ENCODE results near the gene DHRS7.
A peak's percentile ranks its signal among the peaks of the same experiment; 100 is the strongest.

Gene DHRS7

DNA sequence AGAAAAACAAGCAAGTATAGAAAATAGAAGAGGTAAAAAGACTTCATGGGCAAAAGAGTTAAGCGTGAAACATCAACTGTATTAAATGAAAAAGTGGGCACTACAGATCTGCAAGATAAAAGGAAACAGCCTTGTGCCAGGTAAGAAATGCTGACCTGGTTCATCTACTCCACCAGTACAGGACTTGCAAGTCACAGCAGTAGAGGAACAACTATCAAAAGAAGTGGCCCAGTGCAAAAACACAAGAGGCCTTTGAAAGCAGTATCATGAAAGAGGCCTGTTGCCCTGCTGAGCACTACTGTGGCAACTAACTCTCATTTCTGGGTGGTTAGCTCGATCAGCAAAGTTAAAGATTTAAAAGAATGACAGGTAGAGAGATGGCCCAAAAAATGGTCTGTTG is 10.5 kb downstream of the DHRS7 start:
- no peak for DNase-seq (ENCODE audit: low spot score)
- POLR2A ChIA-PET (ENCODE audit: low non-redundant PET), result no interaction called here
- no peak overlapping the region for H3K27ac ChIP-seq
- TF ChIP-seq, protein P1, sequence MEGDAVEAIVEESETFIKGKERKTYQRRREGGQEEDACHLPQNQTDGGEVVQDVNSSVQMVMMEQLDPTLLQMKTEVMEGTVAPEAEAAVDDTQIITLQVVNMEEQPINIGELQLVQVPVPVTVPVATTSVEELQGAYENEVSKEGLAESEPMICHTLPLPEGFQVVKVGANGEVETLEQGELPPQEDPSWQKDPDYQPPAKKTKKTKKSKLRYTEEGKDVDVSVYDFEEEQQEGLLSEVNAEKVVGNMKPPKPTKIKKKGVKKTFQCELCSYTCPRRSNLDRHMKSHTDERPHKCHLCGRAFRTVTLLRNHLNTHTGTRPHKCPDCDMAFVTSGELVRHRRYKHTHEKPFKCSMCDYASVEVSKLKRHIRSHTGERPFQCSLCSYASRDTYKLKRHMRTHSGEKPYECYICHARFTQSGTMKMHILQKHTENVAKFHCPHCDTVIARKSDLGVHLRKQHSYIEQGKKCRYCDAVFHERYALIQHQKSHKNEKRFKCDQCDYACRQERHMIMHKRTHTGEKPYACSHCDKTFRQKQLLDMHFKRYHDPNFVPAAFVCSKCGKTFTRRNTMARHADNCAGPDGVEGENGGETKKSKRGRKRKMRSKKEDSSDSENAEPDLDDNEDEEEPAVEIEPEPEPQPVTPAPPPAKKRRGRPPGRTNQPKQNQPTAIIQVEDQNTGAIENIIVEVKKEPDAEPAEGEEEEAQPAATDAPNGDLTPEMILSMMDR (conservative IDR thresholded peaks at IDR 0.05; ENCODE audit: low read depth), result no peak
- CTCF ChIA-PET, result no interaction called here

DNA sequence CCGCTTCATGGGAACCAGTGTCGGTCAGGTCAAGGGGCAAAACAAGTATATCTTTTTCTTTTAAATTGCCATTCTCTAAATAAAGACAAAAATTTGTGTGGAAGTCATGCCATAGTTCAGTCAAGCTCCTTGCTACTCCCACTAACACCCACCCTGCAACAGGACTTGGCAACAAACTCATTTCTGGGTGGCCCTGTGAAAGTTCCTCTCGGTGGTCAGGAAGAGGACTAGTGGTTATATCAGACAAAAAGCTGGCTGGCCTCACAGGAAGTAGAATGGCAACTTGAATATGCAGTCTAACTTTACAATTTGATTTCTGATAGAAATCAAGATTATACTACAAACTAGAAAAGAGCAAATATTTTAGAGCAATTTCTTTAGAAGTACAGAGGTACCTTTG is 11.2 kb downstream of the DHRS7 start:
- no peak overlapping the region for H3K27ac ChIP-seq
- no peak for DNase-seq (ENCODE audit: low spot score)
- TF ChIP-seq, protein P1 (conservative IDR thresholded peaks at IDR 0.05; ENCODE audit: low read depth), result no peak
- ChIA-PET POLR2A (ENCODE audit: low non-redundant PET) (no interaction called here), CTCF (interaction anchor here (0.6 kb wide), 1 partner anchor 1652 kb away, joined by 5 read pairs; no protein-coding TSS in a partner anchor)

DNA sequence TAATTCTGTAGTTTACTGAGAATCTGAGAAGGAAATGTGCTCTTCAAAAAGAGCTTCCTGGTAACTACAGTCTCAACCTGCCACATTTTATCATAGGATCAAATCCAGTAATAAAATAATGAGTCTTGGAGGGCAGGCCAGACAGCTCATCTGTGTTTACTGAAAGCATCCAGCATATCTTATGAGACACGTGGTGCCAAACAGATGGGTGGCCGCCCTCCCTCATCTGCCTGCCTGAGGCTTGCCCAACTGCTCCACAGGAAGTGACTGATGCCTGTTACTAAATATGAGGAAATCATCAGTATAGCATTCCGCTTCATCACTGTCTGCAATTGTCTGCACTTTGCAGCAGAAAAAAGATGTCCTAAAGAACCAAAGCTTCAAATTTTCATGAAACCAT is 13.5 kb downstream of the DHRS7 start:
- ChIA-PET CTCF (interaction anchor here (0.7 kb wide), 1 partner anchor 682 kb away, joined by 3 read pairs; no protein-coding TSS in a partner anchor), POLR2A (ENCODE audit: low non-redundant PET) (interaction anchor here (0.7 kb wide), 1 partner anchor 13 kb away, joined by 3 read pairs; the partner anchor contains the start of gene DHRS7)
- H3K27ac ChIP-seq, result peak overlapping the region; percentile 70
- TF ChIP-seq, protein P1 (conservative IDR thresholded peaks at IDR 0.05; ENCODE audit: low read depth), result no peak
- peak; percentile 83 for DNase-seq (ENCODE audit: low spot score)

DNA sequence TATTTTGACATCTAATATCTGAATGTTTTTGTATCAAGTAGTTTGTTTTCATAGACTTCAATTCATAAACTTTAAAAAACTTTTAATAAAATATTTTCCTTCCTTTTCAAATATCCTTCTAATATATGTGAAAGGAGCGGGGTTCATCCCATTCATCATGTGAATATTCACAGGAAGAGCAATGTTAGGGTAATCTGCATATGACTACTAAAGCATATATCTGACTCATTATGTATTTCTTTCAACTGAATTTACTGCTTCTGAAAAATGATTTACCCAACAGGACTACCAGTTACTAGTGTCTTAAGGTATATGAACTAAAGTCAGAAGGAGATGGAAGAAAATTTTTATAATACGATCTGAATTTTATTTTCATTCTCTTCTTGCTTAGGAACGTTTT is 30.5 kb downstream of the DHRS7 start:
- TF ChIP-seq, protein P1 (conservative IDR thresholded peaks at IDR 0.05; ENCODE audit: low read depth), result no peak
- ChIA-PET POLR2A (ENCODE audit: low non-redundant PET) (no interaction called here), CTCF (interaction anchor here (0.6 kb wide), 1 partner anchor 1497 kb away, joined by 5 read pairs; the partner anchor contains the start of gene DACT1)
- no peak for DNase-seq (ENCODE audit: low spot score)
- H3K27ac ChIP-seq, result no peak overlapping the region

DNA sequence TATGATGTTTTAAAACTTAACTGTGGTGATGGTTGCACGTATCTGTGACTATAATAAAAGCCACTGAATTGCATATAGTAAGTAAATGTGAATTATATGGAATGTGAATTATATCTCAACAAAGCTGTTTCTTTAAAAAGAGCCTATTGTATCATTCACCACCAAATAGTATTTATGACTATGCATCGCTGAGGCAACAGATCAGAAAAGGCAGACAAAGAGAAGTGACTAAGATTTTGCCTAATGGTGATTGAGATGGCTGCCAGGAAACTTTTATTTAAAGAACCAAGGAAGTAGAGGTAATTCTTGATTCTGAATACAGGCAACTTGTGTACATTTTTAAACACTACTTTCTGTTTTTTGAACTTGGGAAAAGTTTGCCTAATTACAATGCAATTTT is 31.7 kb downstream of the DHRS7 start:
- ChIA-PET POLR2A (ENCODE audit: low non-redundant PET) (no interaction called here), CTCF (no interaction called here)
- TF ChIP-seq, protein P1 (conservative IDR thresholded peaks at IDR 0.05; ENCODE audit: low read depth), result no peak
- H3K27ac ChIP-seq, result no peak overlapping the region
- no peak for DNase-seq (ENCODE audit: low spot score)

DNA sequence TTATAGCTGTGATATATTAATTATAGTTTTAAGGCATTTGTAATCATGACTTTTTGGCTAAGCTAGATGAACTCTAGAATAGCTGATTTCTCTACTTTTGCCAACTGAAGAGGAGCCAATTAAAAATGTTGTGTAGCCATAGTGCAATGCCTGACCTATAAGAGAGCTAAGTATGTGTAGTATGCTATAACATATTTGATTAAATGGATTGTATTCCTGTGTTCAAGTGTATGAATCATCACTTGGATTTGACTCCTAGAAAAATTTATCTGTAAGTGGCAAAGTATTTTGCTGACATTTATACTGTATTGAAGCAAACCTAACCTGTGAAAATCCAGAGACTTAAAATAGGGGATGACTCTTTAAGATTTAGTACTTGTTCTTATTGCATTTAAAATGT is 39.3 kb downstream of the DHRS7 start:
- H3K27ac ChIP-seq, result no peak overlapping the region
- POLR2A ChIA-PET (ENCODE audit: low non-redundant PET), result no interaction called here
- TF ChIP-seq, protein P1 (conservative IDR thresholded peaks at IDR 0.05; ENCODE audit: low read depth), result no peak
- no peak for DNase-seq (ENCODE audit: low spot score)
- CTCF ChIA-PET, result no interaction called here

DNA sequence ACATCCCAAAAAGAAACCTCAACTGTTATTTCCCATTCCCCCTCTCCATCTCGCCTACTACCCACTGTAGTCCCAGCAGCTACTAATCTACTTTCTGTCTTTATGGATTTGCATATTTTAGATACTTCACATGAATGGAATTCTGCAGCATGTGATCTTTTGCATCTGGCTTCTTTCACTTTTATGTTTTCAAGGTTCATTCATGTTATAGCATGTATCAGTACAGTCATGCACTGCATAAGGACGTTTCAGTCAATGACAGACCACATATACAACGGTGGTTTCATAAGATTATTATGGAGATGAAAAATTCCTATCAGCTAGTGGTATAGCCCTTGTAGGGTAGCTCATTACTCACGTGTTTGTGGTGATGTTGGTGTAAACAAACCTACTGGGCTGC is 49.0 kb downstream of the DHRS7 start:
- TF ChIP-seq, protein P1 (conservative IDR thresholded peaks at IDR 0.05; ENCODE audit: low read depth), result no peak
- peak; percentile 5 for DNase-seq (ENCODE audit: low spot score)

More for the DNA sequence above, 49.0 kb downstream of the DHRS7 start:
- ChIA-PET CTCF (no interaction called here), POLR2A (ENCODE audit: low non-redundant PET) (no interaction called here)
- no peak overlapping the region for H3K27ac ChIP-seq
